Peyer's patch (tissue), 4 donors: ENCODE data around the gene ACP1. TPM values are rescaled to one million over a fixed set of nuclear protein-coding genes. Genes with fewer than 3 reads are reported as not detected.

Source experiments
- DNase-seq, 3 donors: peaks; one replicate each; pipeline ENCODE4 v3.0.0-alpha.2; 2017 to 2019
- H3K27ac ChIP-seq, 4 donors: fragments of 200-600 bp; sonication (generic); one replicate each; pipeline ENCODE4 v1.5.1; 2016 to 2019
- H3K27me3 ChIP-seq, 2 donors: fragments of 200-600 bp; sonication (generic); one replicate each; pipeline ENCODE4 v1.5.1; 2019
- H3K36me3 ChIP-seq, 3 donors: fragments of 200-600 bp; sonication (generic); one replicate each; pipeline ENCODE4 v1.5.1; 2016 to 2019
- H3K4me1 ChIP-seq, 4 donors: fragments of 200-600 bp; sonication (generic); one replicate each; pipeline ENCODE4 v1.5.1; 2016 to 2019
- H3K4me3 ChIP-seq, 4 donors: fragments of 200-600 bp; sonication (generic); 1 replicate in 3 of 4; 2 replicates in 1 of 4; pipeline ENCODE4 v1.5.1; 2016 to 2019; ENCODE audit warnings: mild to moderate bottlenecking in 1 of 4
- H3K9me3 ChIP-seq, 4 donors: fragments of 200-600 bp; sonication (generic); one replicate each; pipeline ENCODE4 v1.5.1; 2016 to 2019; ENCODE audit warnings: mild to moderate bottlenecking in 1 of 4
- POLR2A ChIP-seq, 2 donors: fragments of 450-650 bp; IDR thresholded peaks; one replicate each; pipeline ENCODE4 v1.5.1; 2017; ENCODE audit warnings: antibody characterized with exemption in 2 of 2, mild to moderate bottlenecking in 2 of 2, moderate library complexity in 2 of 2
- total RNA-seq, 4 donors: library from RNA; depleted of rRNA; stranded (reverse); fragments of >200 nt; gene quantifications; one replicate each; pipeline ENCODE4 v1.1.0, GENCODE V29; 2016
- TF ChIP-seq, protein P1 (sequence below), 6 experiments: fragments of 450-650 bp in 4 of 6; fragments of 200-600 bp in 2 of 6; sonication (generic) in 1 of 6; IDR thresholded peaks; one replicate each; pipeline ENCODE4 v1.5.1; 2017 to 2019; ENCODE audit warnings: antibody characterized with exemption in 6 of 6, mild to moderate bottlenecking in 3 of 6, moderate library complexity in 1 of 6

Gene ACP1
- total RNA-seq, 4 donors from 2014 or later: 39.6 to 88.1 (median 63.5) TPM

DNA sequence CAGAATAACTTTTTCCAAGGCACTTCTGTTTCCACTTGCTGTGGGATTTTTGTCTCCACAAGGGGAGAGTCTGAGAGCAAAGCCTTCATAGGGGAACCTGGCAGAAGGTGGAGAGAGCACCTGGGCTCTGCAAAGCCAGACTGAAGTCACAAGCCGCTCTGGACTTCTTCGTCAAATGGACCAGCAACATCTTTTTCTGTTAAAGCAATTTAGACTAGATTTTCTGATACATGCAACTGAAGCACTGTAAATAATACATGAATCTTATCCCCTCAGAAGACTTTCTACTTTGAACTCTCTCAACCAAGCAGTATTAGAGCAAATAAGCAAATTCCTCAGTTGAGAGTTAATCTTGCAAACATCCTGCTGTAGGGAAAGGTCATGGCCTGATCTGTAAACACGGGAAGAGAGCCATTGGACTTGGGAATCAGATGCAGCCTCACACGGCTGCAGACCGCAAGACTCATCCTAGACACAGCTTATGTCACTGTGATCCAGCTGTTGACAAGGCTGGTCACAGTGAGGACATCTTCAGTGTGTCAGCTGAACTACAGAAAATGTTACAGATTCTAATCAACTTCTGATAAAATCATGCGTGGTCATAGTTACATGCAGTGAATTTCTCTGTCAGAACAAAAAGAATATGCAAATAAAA, 4.1 kb upstream of the ACP1 start:
- peak in 1 of 3 donors; percentile 55 for DNase-seq
- TF ChIP-seq POLR2A (IDR thresholded peaks at IDR 0.05): no peak
- TF ChIP-seq, protein P1, sequence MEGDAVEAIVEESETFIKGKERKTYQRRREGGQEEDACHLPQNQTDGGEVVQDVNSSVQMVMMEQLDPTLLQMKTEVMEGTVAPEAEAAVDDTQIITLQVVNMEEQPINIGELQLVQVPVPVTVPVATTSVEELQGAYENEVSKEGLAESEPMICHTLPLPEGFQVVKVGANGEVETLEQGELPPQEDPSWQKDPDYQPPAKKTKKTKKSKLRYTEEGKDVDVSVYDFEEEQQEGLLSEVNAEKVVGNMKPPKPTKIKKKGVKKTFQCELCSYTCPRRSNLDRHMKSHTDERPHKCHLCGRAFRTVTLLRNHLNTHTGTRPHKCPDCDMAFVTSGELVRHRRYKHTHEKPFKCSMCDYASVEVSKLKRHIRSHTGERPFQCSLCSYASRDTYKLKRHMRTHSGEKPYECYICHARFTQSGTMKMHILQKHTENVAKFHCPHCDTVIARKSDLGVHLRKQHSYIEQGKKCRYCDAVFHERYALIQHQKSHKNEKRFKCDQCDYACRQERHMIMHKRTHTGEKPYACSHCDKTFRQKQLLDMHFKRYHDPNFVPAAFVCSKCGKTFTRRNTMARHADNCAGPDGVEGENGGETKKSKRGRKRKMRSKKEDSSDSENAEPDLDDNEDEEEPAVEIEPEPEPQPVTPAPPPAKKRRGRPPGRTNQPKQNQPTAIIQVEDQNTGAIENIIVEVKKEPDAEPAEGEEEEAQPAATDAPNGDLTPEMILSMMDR (IDR thresholded peaks at IDR 0.05): no peak
- Histone ChIP-seq H3K27me3 (no peaks in the 10 kb centered on the region), H3K27ac (peak overlapping the region in 2 of 4 donors; percentile 31 to 96), H3K9me3 (no peaks in the 10 kb centered on the region), H3K4me3 (no peak overlapping the region), H3K36me3 (no peaks in the 10 kb centered on the region), H3K4me1 (peaks cover 0 to 2% (median under 1%) of the 10 kb centered on the region in 4 donors)

DNA sequence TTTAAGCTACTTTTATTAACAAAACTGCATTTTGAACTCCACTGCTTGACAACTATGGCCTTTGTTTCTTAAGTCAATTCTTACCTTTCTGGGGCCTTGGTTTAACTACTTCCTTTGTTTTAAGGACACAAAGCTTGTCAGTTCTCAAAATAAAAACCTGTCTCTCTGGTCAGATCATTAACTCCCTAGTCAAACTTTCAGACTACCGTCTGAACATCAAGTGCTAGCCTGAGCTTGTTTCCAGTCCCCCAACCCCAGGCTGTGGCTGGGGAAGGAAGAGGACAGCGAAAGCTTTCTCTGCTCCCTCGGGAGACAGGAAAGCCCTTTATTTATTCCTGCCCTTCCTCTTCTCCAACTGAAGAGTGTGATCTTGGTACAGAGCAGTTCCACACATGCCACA, 2.6 kb upstream of the ACP1 start:
- DNase-seq: no peak
- H3K4me3 ChIP-seq: no peak overlapping the region
- H3K36me3 ChIP-seq: no peaks in the 10 kb centered on the region
- no peaks in the 10 kb centered on the region for H3K9me3 ChIP-seq
- H3K27me3 ChIP-seq: no peaks in the 10 kb centered on the region
- H3K27ac ChIP-seq: peak overlapping the region in 2 of 4 donors; percentile 40 to 96
- no peak for TF ChIP-seq POLR2A (IDR thresholded peaks at IDR 0.05)
- TF ChIP-seq, protein P1 (IDR thresholded peaks at IDR 0.05): no peak
- H3K4me1 ChIP-seq: peaks cover 0 to 17% (median 1%) of the 10 kb centered on the region in 4 donors

DNA sequence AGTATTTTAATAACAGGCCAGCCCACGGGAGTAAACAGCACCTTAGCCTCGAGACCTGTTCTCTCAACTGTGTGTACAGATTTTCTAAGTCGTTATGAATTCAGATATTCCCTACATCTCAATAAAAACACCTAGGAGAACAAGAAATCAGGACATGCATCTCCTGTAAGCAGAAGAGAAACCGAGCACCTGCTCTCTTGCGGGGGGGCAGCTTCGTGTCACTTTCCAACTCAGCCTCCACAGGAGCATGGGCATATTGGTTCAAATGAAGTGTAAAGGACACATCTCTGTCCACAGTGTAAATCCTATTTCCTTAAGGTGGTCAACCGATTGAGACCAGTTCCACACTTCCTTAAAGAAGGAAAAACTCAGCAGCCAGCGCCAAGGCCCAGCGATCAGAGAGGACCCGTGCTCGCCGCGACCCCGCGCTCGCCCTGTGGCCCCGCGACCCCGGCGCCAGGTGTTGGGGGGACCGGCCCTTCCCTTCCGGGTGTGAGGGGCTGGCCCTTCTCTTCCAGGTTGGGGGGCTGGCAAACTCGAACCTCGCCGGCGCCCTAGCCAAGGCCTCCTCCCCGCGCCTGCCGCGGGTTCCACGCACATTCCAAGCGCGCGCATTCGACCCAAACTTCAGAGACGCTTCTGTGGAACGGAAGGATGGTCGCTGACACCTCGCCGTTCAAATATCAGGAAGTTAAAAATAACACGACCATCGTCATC, 1.6 kb upstream of the ACP1 start:
- Histone ChIP-seq H3K36me3 (no peaks in the 10 kb centered on the region), H3K9me3 (no peaks in the 10 kb centered on the region), H3K4me3 (peak overlapping the region; percentile 59 to 92 (median 88)), H3K27ac (peak overlapping the region; percentile 75 to 96 (median 91)), H3K27me3 (no peaks in the 10 kb centered on the region), H3K4me1 (peaks cover 0 to 17% (median 1%) of the 10 kb centered on the region in 4 donors)
- DNase-seq: peak in 1 of 3 donors; percentile 55
- no peak for TF ChIP-seq POLR2A (IDR thresholded peaks at IDR 0.05)
- TF ChIP-seq, protein P1 (IDR thresholded peaks at IDR 0.05): no peak

DNA sequence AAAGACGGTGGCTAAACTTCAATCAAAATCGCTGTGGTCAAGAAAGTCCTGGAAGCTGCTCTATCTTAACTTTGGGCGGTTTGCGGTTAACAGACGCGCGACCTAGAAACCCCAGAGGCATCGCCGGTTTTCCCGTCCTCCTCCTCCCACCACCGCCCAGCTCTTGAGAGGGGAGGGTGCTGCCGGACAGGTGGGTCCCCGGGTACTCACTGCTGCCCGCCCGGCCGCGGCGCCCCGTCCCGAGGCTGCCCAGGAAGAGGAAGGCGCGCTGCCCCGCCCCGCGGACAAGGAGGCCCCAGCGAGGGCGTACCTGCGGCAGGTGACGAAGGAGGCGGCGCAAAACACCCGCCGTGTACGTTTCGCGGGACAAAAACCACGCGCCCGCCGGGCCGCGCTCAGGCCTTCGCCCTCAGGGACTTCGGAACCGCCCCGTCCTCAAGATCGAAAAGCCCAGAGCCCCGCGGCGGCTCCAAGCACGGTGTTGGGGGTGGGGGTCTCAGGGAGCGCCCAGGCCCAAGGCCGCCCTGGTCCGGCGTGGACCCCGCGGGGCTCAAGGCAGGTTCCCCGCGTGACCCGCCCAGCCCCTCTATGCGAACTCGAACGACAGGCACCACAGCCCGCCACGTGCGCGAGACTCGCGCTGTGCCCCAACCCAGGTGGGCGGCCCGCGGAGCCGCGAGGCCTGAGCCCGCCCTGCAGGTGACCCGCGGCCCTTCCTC, 814 bp upstream of the ACP1 start, which contains the start of gene SH3YL1:
Gene SH3YL1 (minus strand): TSS at position 259 of the 719 bp plus-strand sequence. CDS start 48 bp downstream, at position 211.
- DNase-seq: peak; percentile 71 to 93 (median 89)
- Histone ChIP-seq H3K36me3 (no peaks in the 10 kb centered on the region), H3K27ac (peak within 1 kb of the TSS; percentile 75 to 96 (median 91)), H3K4me1 (peaks cover 0 to 17% (median 1%) of the 10 kb centered on the region in 4 donors), H3K4me3 (peak within 1 kb of the TSS; percentile 59 to 92 (median 88)), H3K9me3 (no peaks in the 10 kb centered on the region), H3K27me3 (no peaks in the 10 kb centered on the region)
- TF ChIP-seq, protein P1 (IDR thresholded peaks at IDR 0.05): no peak
- TF ChIP-seq POLR2A (IDR thresholded peaks at IDR 0.05): peak; percentile 74 to 79

DNA sequence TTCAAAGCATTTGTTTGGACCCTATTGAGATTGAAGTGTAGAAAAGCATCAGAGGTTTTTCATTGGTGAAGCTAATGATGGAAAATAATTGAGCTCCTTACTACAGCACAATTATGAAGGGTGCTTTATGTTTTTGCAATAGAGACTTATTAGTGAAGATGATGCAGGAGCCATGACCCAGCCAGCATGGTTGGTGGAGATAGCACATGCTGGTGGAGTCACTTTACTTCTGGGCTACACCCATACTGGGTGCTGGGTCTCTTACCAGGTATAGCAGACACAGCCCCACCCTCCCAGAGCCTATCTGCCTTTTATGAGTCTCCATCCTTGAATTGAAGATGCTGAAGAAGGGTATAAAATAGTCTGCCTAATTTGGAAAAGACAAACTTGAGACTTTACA, 3.6 kb downstream of the ACP1 start:
- Histone ChIP-seq H3K4me3 (no peak overlapping the region), H3K9me3 (no peaks in the 10 kb centered on the region), H3K27ac (no peak overlapping the region), H3K27me3 (no peaks in the 10 kb centered on the region), H3K4me1 (peaks cover 0 to 27% (median 1%) of the 10 kb centered on the region in 4 donors), H3K36me3 (peaks cover 0 to 2% (median 0%) of the 10 kb centered on the region in 3 donors)
- no peak for DNase-seq
- TF ChIP-seq POLR2A (IDR thresholded peaks at IDR 0.05): no peak
- TF ChIP-seq, protein P1 (IDR thresholded peaks at IDR 0.05): no peak
